Retinal pigment epithelial cell (primary cell): ENCODE data around the gene C1QTNF1.

Source experiments
- DNase-seq: peaks from one replicate; pipeline ENCODE4 v3.0.0-alpha.2; 2010; ENCODE audit warnings: low read depth
- H3K4me3 ChIP-seq: 2 replicates; pipeline ENCODE4 v1.5.1; 2011; ENCODE audit warnings: mild to moderate bottlenecking, low read length, control low read depth, moderate library complexity
- TF ChIP-seq, protein P1 (sequence below): conservative IDR thresholded peaks from 2 replicates; pipeline ENCODE4 v1.5.1; 2011; ENCODE audit warnings: low read depth, low read length, control low read depth, inconsistent platforms

C1QTNF1 gene

GRCh38 chr17:79078476-79079190, 54.7 kb downstream of the C1QTNF1 start:
- TF ChIP-seq, protein P1, sequence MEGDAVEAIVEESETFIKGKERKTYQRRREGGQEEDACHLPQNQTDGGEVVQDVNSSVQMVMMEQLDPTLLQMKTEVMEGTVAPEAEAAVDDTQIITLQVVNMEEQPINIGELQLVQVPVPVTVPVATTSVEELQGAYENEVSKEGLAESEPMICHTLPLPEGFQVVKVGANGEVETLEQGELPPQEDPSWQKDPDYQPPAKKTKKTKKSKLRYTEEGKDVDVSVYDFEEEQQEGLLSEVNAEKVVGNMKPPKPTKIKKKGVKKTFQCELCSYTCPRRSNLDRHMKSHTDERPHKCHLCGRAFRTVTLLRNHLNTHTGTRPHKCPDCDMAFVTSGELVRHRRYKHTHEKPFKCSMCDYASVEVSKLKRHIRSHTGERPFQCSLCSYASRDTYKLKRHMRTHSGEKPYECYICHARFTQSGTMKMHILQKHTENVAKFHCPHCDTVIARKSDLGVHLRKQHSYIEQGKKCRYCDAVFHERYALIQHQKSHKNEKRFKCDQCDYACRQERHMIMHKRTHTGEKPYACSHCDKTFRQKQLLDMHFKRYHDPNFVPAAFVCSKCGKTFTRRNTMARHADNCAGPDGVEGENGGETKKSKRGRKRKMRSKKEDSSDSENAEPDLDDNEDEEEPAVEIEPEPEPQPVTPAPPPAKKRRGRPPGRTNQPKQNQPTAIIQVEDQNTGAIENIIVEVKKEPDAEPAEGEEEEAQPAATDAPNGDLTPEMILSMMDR: no peak
- no peak for DNase-seq
- no peak overlapping the region for H3K4me3 ChIP-seq

GRCh38 chr17:79079421-79080200, 55.6 kb downstream of the C1QTNF1 start:
- no peak for DNase-seq
- TF ChIP-seq, protein P1: no peak
- no peak overlapping the region for H3K4me3 ChIP-seq

GRCh38 chr17:79080349-79080748, 56.4 kb downstream of the C1QTNF1 start:
- H3K4me3 ChIP-seq: no peak overlapping the region
- TF ChIP-seq, protein P1: no peak
- DNase-seq: no peak

GRCh38 chr17:79080761-79081290, 56.9 kb downstream of the C1QTNF1 start:
- DNase-seq: no peak
- TF ChIP-seq, protein P1: no peak
- H3K4me3 ChIP-seq: no peak overlapping the region

DNA sequence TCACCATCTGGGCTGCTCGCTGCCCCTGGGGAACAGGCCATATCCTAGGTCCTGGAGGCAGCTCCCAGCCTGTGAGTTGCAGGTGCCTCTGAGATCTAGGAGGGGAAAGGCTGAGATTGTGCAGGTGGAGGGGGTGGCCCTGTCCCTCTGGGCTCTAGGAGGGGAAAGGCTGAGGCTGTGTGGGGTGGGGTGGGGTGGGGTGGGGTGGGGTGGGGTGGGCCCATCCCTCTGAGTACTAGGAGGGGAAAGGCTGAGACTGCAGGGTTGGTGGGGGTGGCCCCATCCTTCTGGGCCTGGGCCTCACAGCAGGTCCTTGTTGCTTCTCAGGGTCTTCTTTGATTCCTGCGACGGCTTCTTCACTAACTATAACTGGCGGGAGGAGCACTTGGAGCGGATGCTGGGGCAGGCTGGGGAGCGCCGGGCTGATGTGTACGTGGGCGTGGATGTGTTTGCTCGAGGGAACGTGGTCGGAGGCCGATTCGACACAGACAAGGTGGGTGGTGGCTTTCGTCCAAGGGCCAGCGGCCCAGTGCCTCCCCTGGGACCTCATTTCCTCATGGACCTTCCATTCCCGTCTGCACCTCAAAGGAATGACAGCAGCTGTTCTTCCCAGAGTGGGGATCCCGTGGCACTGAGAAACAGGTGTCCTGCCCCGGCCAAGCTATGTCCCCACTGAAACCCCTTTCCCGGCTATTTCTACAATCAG, 57.8 kb downstream of the C1QTNF1 start:
- DNase-seq: no peak
- H3K4me3 ChIP-seq: no peak overlapping the region
- TF ChIP-seq, protein P1: no peak

DNA sequence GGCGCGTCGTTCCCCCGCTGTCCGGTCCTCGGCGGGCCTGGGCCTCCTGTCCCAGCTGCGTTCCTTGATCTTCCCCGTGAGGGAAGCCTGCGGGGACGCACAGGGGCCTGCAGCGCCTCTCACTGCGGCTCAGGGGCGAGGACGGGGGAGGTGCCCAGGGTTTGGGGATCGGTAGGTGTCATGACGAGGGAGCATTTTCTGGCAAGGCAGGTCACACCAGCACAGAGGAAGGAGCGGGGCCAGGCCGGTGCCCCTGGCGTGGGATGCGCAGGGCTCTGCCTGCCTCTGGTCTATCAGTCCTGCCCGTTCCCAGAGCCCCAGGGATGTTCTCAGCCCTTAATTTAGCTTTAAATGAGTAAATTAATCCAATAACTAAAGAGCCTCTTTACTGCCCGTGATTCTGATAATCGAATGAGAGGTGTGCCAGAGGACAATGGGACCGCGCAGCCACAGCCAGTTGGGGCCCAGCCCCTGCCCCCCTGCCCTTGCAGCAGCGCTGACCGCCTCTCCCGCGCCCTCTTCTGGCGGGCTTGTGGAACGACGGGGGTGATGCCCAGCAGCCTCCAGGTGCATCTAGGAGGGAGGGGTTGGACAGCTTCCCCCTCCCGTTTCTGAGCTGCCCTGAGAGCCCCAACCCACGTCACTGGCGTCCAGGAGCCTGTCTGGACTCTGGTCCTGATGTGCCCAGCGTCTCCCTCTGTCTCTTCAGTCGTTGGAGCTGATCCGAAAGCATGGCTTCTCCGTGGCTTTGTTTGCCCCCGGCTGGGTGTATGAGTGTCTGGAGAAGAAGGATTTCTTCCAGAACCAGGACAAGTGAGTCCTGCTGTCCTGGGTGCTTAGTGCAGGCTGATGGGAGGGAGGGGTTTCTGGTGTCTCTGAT, 58.6 kb downstream of the C1QTNF1 start:
- TF ChIP-seq, protein P1: peak; percentile 87
- no peak for DNase-seq
- H3K4me3 ChIP-seq: no peak overlapping the region
